OCI-LY7 (cell line): Measurements from ENCODE around the gene YEATS4. TPM values are rescaled to one million over a fixed set of nuclear protein-coding genes. Genes with fewer than 3 reads are reported as not detected.

Experiments used
- BruUV-seq: library from RNA; stranded (reverse); fragments of 400-500 nt; replicated peaks from 2 replicates; lab custom pipeline; 2021; lab: Mats Ljungman, UMichigan
- CTCF ChIA-PET: fragments of 300-600 bp; sonication (Branson Sonifier 250); formaldehyde crosslinking; loops from one replicate; lab custom pipeline; 2022; ENCODE audit warnings: antibody characterized with exemption; ENCODE audit not compliant: unreplicated experiment; lab: Charles Lee
- POLR2A ChIA-PET: fragments of 300-600 bp; sonication (Branson Sonifier 250); formaldehyde crosslinking; loops from one replicate; lab custom pipeline; 2022; ENCODE audit warnings: antibody characterized with exemption; lab: Charles Lee
- DNase-seq: peaks from one replicate; pipeline ENCODE4 v3.0.0-alpha.2; 2015; ENCODE audit warnings: low spot score
- H2AFZ ChIP-seq: fragments of 200-600 bp; sonication (generic), shearing (Covaris generic); 2 replicates; pipeline ENCODE4 v1.6.1; 2014; ENCODE audit warnings: mild to moderate bottlenecking, antibody characterized with exemption, low read length, moderate library complexity
- H3K27ac ChIP-seq: fragments of 200-600 bp; sonication (generic); 2 replicates; pipeline ENCODE4 v1.5.1; 2014; ENCODE audit warnings: mixed run types, low read depth, mild to moderate bottlenecking, moderate library complexity, low read length, inconsistent platforms; ENCODE audit not compliant: poor library complexity, severe bottlenecking
- H3K36me3 ChIP-seq: fragments of 200-600 bp; sonication (generic); 2 replicates; pipeline ENCODE4 v1.6.1; 2014; ENCODE audit warnings: mild to moderate bottlenecking, antibody characterized with exemption, low read length, moderate library complexity, mixed read lengths; ENCODE audit not compliant: insufficient read depth
- H3K4me1 ChIP-seq: fragments of 200-600 bp; sonication (generic); 2 replicates; pipeline ENCODE4 v1.5.1; 2014; ENCODE audit warnings: mild to moderate bottlenecking, low read length; ENCODE audit not compliant: insufficient read depth, poor library complexity, severe bottlenecking
- H3K4me2 ChIP-seq: fragments of 200-600 bp; sonication (generic); 2 replicates; pipeline ENCODE4 v1.6.1; 2014; ENCODE audit warnings: mild to moderate bottlenecking, low read length
- H3K4me3 ChIP-seq: fragments of 200-600 bp; sonication (generic); 2 replicates; pipeline ENCODE4 v1.5.1; 2014; ENCODE audit warnings: mild to moderate bottlenecking, low read depth, low read length; ENCODE audit not compliant: poor library complexity, severe bottlenecking
- H3K79me2 ChIP-seq: fragments of 200-600 bp; sonication (generic); 2 replicates; pipeline ENCODE4 v1.6.1; 2016; ENCODE audit warnings: low read depth, mild to moderate bottlenecking, low read length, moderate library complexity, mixed read lengths; ENCODE audit not compliant: insufficient read depth
- H3K9me2 ChIP-seq: fragments of 200-600 bp; sonication (generic); 2 replicates; pipeline ENCODE4 v1.6.1; 2016; ENCODE audit warnings: mild to moderate bottlenecking, low read length, mixed read lengths; ENCODE audit not compliant: insufficient read depth
- H3K9me3 ChIP-seq: fragments of 200-600 bp; sonication (generic); 2 replicates; pipeline ENCODE4 v1.6.1; 2014; ENCODE audit warnings: mild to moderate bottlenecking, mixed run types, low read length, mixed read lengths
- H4K20me1 ChIP-seq: fragments of 200-600 bp; sonication (generic); 2 replicates; pipeline ENCODE4 v1.6.1; 2014; ENCODE audit warnings: mild to moderate bottlenecking, antibody characterized with exemption, low read length, moderate library complexity, mixed read lengths; ENCODE audit not compliant: insufficient read depth
- CTCF ChIP-seq: fragments of 200-600 bp; sonication (generic); conservative IDR thresholded peaks from 2 replicates; pipeline ENCODE4 v1.5.1; 2014; ENCODE audit warnings: mild to moderate bottlenecking, antibody characterized with exemption, low read length, moderate library complexity, mixed read lengths
- EZH2phosphoT487 ChIP-seq: fragments of 200-600 bp; sonication (generic); IDR thresholded peaks from 2 replicates; pipeline ENCODE4 v1.6.1; 2018; ENCODE audit warnings: low read depth, borderline replicate concordance, mild to moderate bottlenecking, mixed run types, antibody characterized with exemption, low read length, moderate library complexity, mixed read lengths
- intact Hi-C: fragments of 100-400 bp; cut with micrococcal nuclease; formaldehyde crosslinking; loops from one replicate; pipeline ENCODE4 v1.10.0; 2022; ENCODE audit not compliant: unreplicated experiment
- total RNA-seq, 2 experiments: library from RNA; depleted of rRNA in 1 of 2; stranded (reverse); fragments of >200 nt in 1 of 2; shearing (Covaris generic) in 1 of 2; gene quantifications; 2 replicates each; pipeline ENCODE4 v1.2.3, GENCODE V29; 2014 to 2022

The YEATS4 gene
- total RNA-seq, 2 experiments from 2014 or later = 80.4 to 122 TPM

- CTCF ChIA-PET = no interaction called here
- H3K9me2 ChIP-seq = no peaks in the 10 kb centered on the region
- no peaks in the 10 kb centered on the region for H3K79me2 ChIP-seq
- POLR2A ChIA-PET = interaction anchor here (0.9 to 1.9 kb wide), 4 partner anchors 7 to 13 kb away, joined by 3 to 4 read pairs (median 4); no protein-coding TSS in a partner anchor
- BruUV-seq = no TSS peak
- no peaks in the 10 kb centered on the region for H3K36me3 ChIP-seq
- H2AFZ ChIP-seq = no peak overlapping the region
- H3K27ac ChIP-seq = no peak overlapping the region
- H3K4me2 ChIP-seq = no peak overlapping the region
- H3K4me3 ChIP-seq = no peak overlapping the region
- DNase-seq = no peak
- H3K9me3 ChIP-seq = no peaks in the 10 kb centered on the region
- no peaks in the 10 kb centered on the region for H4K20me1 ChIP-seq
- intact Hi-C loops = no loop called here
- no peaks in the 10 kb centered on the region for H3K4me1 ChIP-seq
- TF ChIP-seq EZH2phosphoT487 (no peak), CTCF (no peak)
Measured at GRCh38 chr12:69343885-69344612, 15.5 kb upstream of the YEATS4 start.

- Histone ChIP-seq H4K20me1 (no peaks in the 10 kb centered on the region), H3K27ac (no peak overlapping the region), H3K9me2 (no peaks in the 10 kb centered on the region), H3K4me2 (no peak overlapping the region), H2AFZ (no peak overlapping the region), H3K9me3 (no peaks in the 10 kb centered on the region), H3K4me3 (no peak overlapping the region), H3K79me2 (no peaks in the 10 kb centered on the region), H3K4me1 (no peaks in the 10 kb centered on the region), H3K36me3 (no peaks in the 10 kb centered on the region)
- intact Hi-C loops = no loop called here
- BruUV-seq = no TSS peak
- ChIA-PET POLR2A (interaction anchor here (0.5 to 0.9 kb wide), 5 partner anchors 8 to 34 kb away, joined by 3 to 4 read pairs (median 3); no protein-coding TSS in a partner anchor), CTCF (interaction anchor here (0.6 kb wide), 1 partner anchor 191 kb away, joined by 3 read pairs; no protein-coding TSS in a partner anchor)
- no peak for DNase-seq
- TF ChIP-seq CTCF = no peak
- no peak for TF ChIP-seq EZH2phosphoT487
Measured at GRCh38 chr12:69345077-69345476, 14.5 kb upstream of the YEATS4 start.

GRCh38 chr12:69345742-69346141 lies 13.8 kb upstream of the YEATS4 start:
- no TSS peak for BruUV-seq
- POLR2A ChIA-PET = no interaction called here

More at GRCh38 chr12:69345742-69346141, 13.8 kb upstream of the YEATS4 start:
- Histone ChIP-seq H3K9me3 (no peaks in the 10 kb centered on the region), H3K4me2 (no peak overlapping the region), H3K4me3 (no peak overlapping the region), H3K36me3 (no peaks in the 10 kb centered on the region), H3K9me2 (no peaks in the 10 kb centered on the region), H3K27ac (no peak overlapping the region), H3K4me1 (no peaks in the 10 kb centered on the region), H3K79me2 (no peaks in the 10 kb centered on the region), H2AFZ (no peak overlapping the region), H4K20me1 (no peaks in the 10 kb centered on the region)
- CTCF ChIA-PET = no interaction called here
- intact Hi-C loops = no loop called here
- TF ChIP-seq EZH2phosphoT487 = no peak
- no peak for TF ChIP-seq CTCF
- DNase-seq = no peak
